ENCODE measurements around the gene ANKRD40CL.
"Not testable (repeated sequence)": the region's sequence is repeated elsewhere in the genome, so short reads cannot be mapped to it uniquely, and the experiment has no call there.

ANKRD40CL gene

GRCh38 chr17:50767446-50767845 is at the start of gene ANKRD40CL:
Gene ANKRD40CL (minus strand): TSS chr17:50767518. CDS start chr17:50766913, 605 bp downstream.
- Histone ChIP-seq H3K4me3 (ENCODE audit: low read length) (no peak within 1 kb of the TSS), H3K9me3 (ENCODE audit: control insufficient read depth, insufficient read depth, low read length) (no peaks in the 10 kb centered on the region), H3K4me1 (ENCODE audit: control insufficient read depth, insufficient read depth, low read length) (no peaks in the 10 kb centered on the region; the same call in none of the 2 replicates), H3K36me3 (ENCODE audit: control insufficient read depth, insufficient read depth, low read length) (no peaks in the 10 kb centered on the region), H3K27me3 (ENCODE audit: control insufficient read depth, insufficient read depth, low read length) (no peaks in the 10 kb centered on the region), H3K27ac (ENCODE audit: low read length) (no peak within 1 kb of the TSS)
- no CpG with 5 or more reads among the region's 9 CpGs for WGBS (ENCODE audit: insufficient coverage, insufficient read length)
- DNase-seq (ENCODE audit: low read depth, low spot score) = no peak

GRCh38 chr17:50816271-50816670 is 49.0 kb upstream of the ANKRD40CL start:
- WGBS (ENCODE audit: insufficient coverage, insufficient read length) = no CpG with 5 or more reads among the region's 5 CpGs
- Histone ChIP-seq H3K9me3 (ENCODE audit: control insufficient read depth, insufficient read depth, low read length) (no peaks in the 10 kb centered on the region), H3K27me3 (ENCODE audit: control insufficient read depth, insufficient read depth, low read length) (no peaks in the 10 kb centered on the region), H3K36me3 (ENCODE audit: control insufficient read depth, insufficient read depth, low read length) (no peaks in the 10 kb centered on the region), H3K4me3 (ENCODE audit: low read length) (no peak overlapping the region), H3K4me1 (ENCODE audit: control insufficient read depth, insufficient read depth, low read length) (peaks cover 3% of the 10 kb centered on the region; the same call in 1 of the 2 replicates), H3K27ac (ENCODE audit: low read length) (no peak overlapping the region)
- no peak for DNase-seq (ENCODE audit: low read depth, low spot score)

GRCh38 chr17:50815400-50815799 is 48.1 kb upstream of the ANKRD40CL start:
- Histone ChIP-seq H3K9me3 (ENCODE audit: control insufficient read depth, insufficient read depth, low read length) (no peaks in the 10 kb centered on the region), H3K4me3 (ENCODE audit: low read length) (no peak overlapping the region), H3K27me3 (ENCODE audit: control insufficient read depth, insufficient read depth, low read length) (no peaks in the 10 kb centered on the region), H3K27ac (ENCODE audit: low read length) (no peak overlapping the region), H3K36me3 (ENCODE audit: control insufficient read depth, insufficient read depth, low read length) (no peaks in the 10 kb centered on the region), H3K4me1 (ENCODE audit: control insufficient read depth, insufficient read depth, low read length) (peaks cover 3% of the 10 kb centered on the region; the same call in 1 of the 2 replicates)
- DNase-seq (ENCODE audit: low read depth, low spot score) = no peak
- no CpG with 5 or more reads among the region's 3 CpGs for WGBS (ENCODE audit: insufficient coverage, insufficient read length)

- H3K36me3 ChIP-seq (ENCODE audit: control insufficient read depth, insufficient read depth, low read length) = no peaks in the 10 kb centered on the region
- no peak overlapping the region for H3K27ac ChIP-seq (ENCODE audit: low read length)
- DNase-seq (ENCODE audit: low read depth, low spot score) = no peak
- H3K9me3 ChIP-seq (ENCODE audit: control insufficient read depth, insufficient read depth, low read length) = no peaks in the 10 kb centered on the region
- H3K4me3 ChIP-seq (ENCODE audit: low read length) = no peak overlapping the region
- H3K4me1 ChIP-seq (ENCODE audit: control insufficient read depth, insufficient read depth, low read length) = peaks cover 3% of the 10 kb centered on the region; the same call in 1 of the 2 replicates
- no peaks in the 10 kb centered on the region for H3K27me3 ChIP-seq (ENCODE audit: control insufficient read depth, insufficient read depth, low read length)
These were observed 46.3 kb upstream of the ANKRD40CL start for GRCh38 chr17:50813583-50813982.

GRCh38 chr17:50808888-50809287 is 41.6 kb upstream of the ANKRD40CL start:
- Histone ChIP-seq H3K27me3 (ENCODE audit: control insufficient read depth, insufficient read depth, low read length) (no peaks in the 10 kb centered on the region), H3K36me3 (ENCODE audit: control insufficient read depth, insufficient read depth, low read length) (no peaks in the 10 kb centered on the region), H3K9me3 (ENCODE audit: control insufficient read depth, insufficient read depth, low read length) (no peaks in the 10 kb centered on the region), H3K27ac (ENCODE audit: low read length) (no peak overlapping the region), H3K4me1 (ENCODE audit: control insufficient read depth, insufficient read depth, low read length) (no peaks in the 10 kb centered on the region), H3K4me3 (ENCODE audit: low read length) (no peak overlapping the region)
- no peak for DNase-seq (ENCODE audit: low read depth, low spot score)
- WGBS (ENCODE audit: insufficient coverage, insufficient read length) = no CpG with 5 or more reads among the region's 3 CpGs

GRCh38 chr17:50808413-50808812 is 41.1 kb upstream of the ANKRD40CL start:
- Histone ChIP-seq H3K4me1 (ENCODE audit: control insufficient read depth, insufficient read depth, low read length) (no peaks in the 10 kb centered on the region), H3K27ac (ENCODE audit: low read length) (no peak overlapping the region), H3K9me3 (ENCODE audit: control insufficient read depth, insufficient read depth, low read length) (no peaks in the 10 kb centered on the region), H3K4me3 (ENCODE audit: low read length) (no peak overlapping the region), H3K36me3 (ENCODE audit: control insufficient read depth, insufficient read depth, low read length) (no peaks in the 10 kb centered on the region), H3K27me3 (ENCODE audit: control insufficient read depth, insufficient read depth, low read length) (no peaks in the 10 kb centered on the region)
- no CpG with 5 or more reads among the region's 7 CpGs for WGBS (ENCODE audit: insufficient coverage, insufficient read length)
- no peak for DNase-seq (ENCODE audit: low read depth, low spot score)

GRCh38 chr17:50807675-50808074 is 40.4 kb upstream of the ANKRD40CL start:
- no peaks in the 10 kb centered on the region for H3K27me3 ChIP-seq (ENCODE audit: control insufficient read depth, insufficient read depth, low read length)
- WGBS (ENCODE audit: insufficient coverage, insufficient read length) = no CpG with 5 or more reads among the region's 5 CpGs
- no peaks in the 10 kb centered on the region for H3K36me3 ChIP-seq (ENCODE audit: control insufficient read depth, insufficient read depth, low read length)
- H3K27ac ChIP-seq (ENCODE audit: low read length) = no peak overlapping the region
- no peaks in the 10 kb centered on the region for H3K9me3 ChIP-seq (ENCODE audit: control insufficient read depth, insufficient read depth, low read length)
- H3K4me3 ChIP-seq (ENCODE audit: low read length) = no peak overlapping the region
- DNase-seq (ENCODE audit: low read depth, low spot score) = no peak
- H3K4me1 ChIP-seq (ENCODE audit: control insufficient read depth, insufficient read depth, low read length) = no peaks in the 10 kb centered on the region

- Histone ChIP-seq H3K27me3 (ENCODE audit: control insufficient read depth, insufficient read depth, low read length) (no peaks in the 10 kb centered on the region), H3K36me3 (ENCODE audit: control insufficient read depth, insufficient read depth, low read length) (no peaks in the 10 kb centered on the region), H3K4me1 (ENCODE audit: control insufficient read depth, insufficient read depth, low read length) (no peaks in the 10 kb centered on the region), H3K27ac (ENCODE audit: low read length) (no peak overlapping the region), H3K4me3 (ENCODE audit: low read length) (no peak overlapping the region), H3K9me3 (ENCODE audit: control insufficient read depth, insufficient read depth, low read length) (no peaks in the 10 kb centered on the region)
- DNase-seq (ENCODE audit: low read depth, low spot score) = no peak
- no CpG with 5 or more reads among the region's 2 CpGs for WGBS (ENCODE audit: insufficient coverage, insufficient read length)
These were observed 39.7 kb upstream of the ANKRD40CL start for GRCh38 chr17:50807009-50807408.

- WGBS (ENCODE audit: insufficient coverage, insufficient read length) = no CpG with 5 or more reads among the region's 11 CpGs
- no peaks in the 10 kb centered on the region for H3K4me1 ChIP-seq (ENCODE audit: control insufficient read depth, insufficient read depth, low read length)
- H3K36me3 ChIP-seq (ENCODE audit: control insufficient read depth, insufficient read depth, low read length) = no peaks in the 10 kb centered on the region
- no peak overlapping the region for H3K27ac ChIP-seq (ENCODE audit: low read length)
- no peaks in the 10 kb centered on the region for H3K9me3 ChIP-seq (ENCODE audit: control insufficient read depth, insufficient read depth, low read length)
- H3K4me3 ChIP-seq (ENCODE audit: low read length) = no peak overlapping the region
- no peak for DNase-seq (ENCODE audit: low read depth, low spot score)
- no peaks in the 10 kb centered on the region for H3K27me3 ChIP-seq (ENCODE audit: control insufficient read depth, insufficient read depth, low read length)
These were observed 38.9 kb upstream of the ANKRD40CL start for GRCh38 chr17:50806141-50806643.

- H3K27me3 ChIP-seq (ENCODE audit: control insufficient read depth, insufficient read depth, low read length) = no peaks in the 10 kb centered on the region
- no peaks in the 10 kb centered on the region for H3K36me3 ChIP-seq (ENCODE audit: control insufficient read depth, insufficient read depth, low read length)
- no peak overlapping the region for H3K27ac ChIP-seq (ENCODE audit: low read length)
- WGBS (ENCODE audit: insufficient coverage, insufficient read length) = no CpG with 5 or more reads among the region's 6 CpGs
- DNase-seq (ENCODE audit: low read depth, low spot score) = no peak
- H3K4me1 ChIP-seq (ENCODE audit: control insufficient read depth, insufficient read depth, low read length) = no peaks in the 10 kb centered on the region
- no peak overlapping the region for H3K4me3 ChIP-seq (ENCODE audit: low read length)
- no peaks in the 10 kb centered on the region for H3K9me3 ChIP-seq (ENCODE audit: control insufficient read depth, insufficient read depth, low read length)
These were observed 38.2 kb upstream of the ANKRD40CL start for GRCh38 chr17:50805486-50805885.

GRCh38 chr17:50804749-50805475 is 37.6 kb upstream of the ANKRD40CL start:
- not testable (repeated sequence) for H3K36me3 ChIP-seq (ENCODE audit: control insufficient read depth, insufficient read depth, low read length); H3K27ac ChIP-seq (ENCODE audit: low read length)
- no CpG with 5 or more reads among the region's 13 CpGs for WGBS (ENCODE audit: insufficient coverage, insufficient read length)

More at GRCh38 chr17:50804749-50805475, 37.6 kb upstream of the ANKRD40CL start:
- H3K4me1 ChIP-seq (ENCODE audit: control insufficient read depth, insufficient read depth, low read length); H3K27me3 ChIP-seq (ENCODE audit: control insufficient read depth, insufficient read depth, low read length); DNase-seq (ENCODE audit: low read depth, low spot score); H3K9me3 ChIP-seq (ENCODE audit: control insufficient read depth, insufficient read depth, low read length); H3K4me3 ChIP-seq (ENCODE audit: low read length): not testable (repeated sequence)
